ENCODE data around the gene DLGAP4. TPM values are rescaled to one million over a fixed set of nuclear protein-coding genes. Genes with fewer than 3 reads are reported as not detected.

The DLGAP4 gene
- total and polyA plus RNA-seq, 2 of the 13 experiments (the other 11 are each of a cell fraction or from before 2014, with no cell fraction given): 15.2 to 26.7 TPM

- TF ChIP-seq TSC22D2 (CRISPR knock-in tag; IDR thresholded peaks at IDR 0.05; ENCODE audit: borderline replicate concordance) (no peak), ZBTB39 (CRISPR knock-in tag; IDR thresholded peaks at IDR 0.05) (no peak), HOXD1 (CRISPR knock-in tag; IDR thresholded peaks at IDR 0.05) (no peak), ZZZ3 (CRISPR knock-in tag; IDR thresholded peaks at IDR 0.05; ENCODE audit: borderline replicate concordance) (peak; percentile 37; the same call in 1 of the 2 replicates), ZNF383 (CRISPR knock-in tag; IDR thresholded peaks at IDR 0.05; ENCODE audit: borderline replicate concordance) (no peak), ZNF468 (CRISPR knock-in tag; IDR thresholded peaks at IDR 0.05) (0 out of 2 replicates have a peak, but pooled peaks have one; percentile 79), HMGXB4 (CRISPR knock-in tag; IDR thresholded peaks at IDR 0.05; ENCODE audit: borderline replicate concordance in 1 of 2, low read depth in 1 of 2) (no peak; a peak in 1 of 4 replicates), PRDM15 (CRISPR knock-in tag; IDR thresholded peaks at IDR 0.05) (no peak), SRF (IDR thresholded peaks at IDR 0.05; ENCODE audit: low read depth, low read length) (peak; percentile 30; the same call in 1 of the 2 replicates), AKAP8 (CRISPR knock-in tag; IDR thresholded peaks at IDR 0.05) (0 out of 2 replicates have a peak, but pooled peaks have one; percentile 18), SP2 (CRISPR knock-in tag; IDR thresholded peaks at IDR 0.05) (no peak; the same call in 1 of the 2 replicates), NR1H2 (CRISPR knock-in tag; IDR thresholded peaks at IDR 0.05; ENCODE audit: borderline replicate concordance, low read depth) (no peak), CEBPZ (IDR thresholded peaks at IDR 0.05; ENCODE audit: low read length) (no peak), HINFP (CRISPR knock-in tag; IDR thresholded peaks at IDR 0.05; ENCODE audit: low read depth) (no peak; the same call in 1 of the 2 replicates)
These were observed 35.1 kb upstream of the DLGAP4 start (continued) for GRCh38 chr20:36270744-36271638.

Data from HepG2 (cell line).